DMS153 (cell line): ENCODE measurements around the gene GAB3.
"Not testable (repeated sequence)": the region's sequence is repeated elsewhere in the genome, so short reads cannot be mapped to it uniquely, and the experiment has no call there.

Source experiments
- DNase-seq: peaks from one replicate; lab custom pipeline; 2025; lab: John Stamatoyannopoulos, UW

Gene GAB3

GRCh38 chrX:154655786-154656185 lies 95.1 kb downstream of the GAB3 start:
- DNase-seq, result no peak

- no peak for DNase-seq
Observed at GRCh38 chrX:154655346-154655745, 95.5 kb downstream of the GAB3 start.

- DNase-seq, result no peak
Observed at GRCh38 chrX:154654925-154655324, 96.0 kb downstream of the GAB3 start.

GRCh38 chrX:154654372-154654771 lies 96.5 kb downstream of the GAB3 start:
- DNase-seq, result no peak

DNA sequence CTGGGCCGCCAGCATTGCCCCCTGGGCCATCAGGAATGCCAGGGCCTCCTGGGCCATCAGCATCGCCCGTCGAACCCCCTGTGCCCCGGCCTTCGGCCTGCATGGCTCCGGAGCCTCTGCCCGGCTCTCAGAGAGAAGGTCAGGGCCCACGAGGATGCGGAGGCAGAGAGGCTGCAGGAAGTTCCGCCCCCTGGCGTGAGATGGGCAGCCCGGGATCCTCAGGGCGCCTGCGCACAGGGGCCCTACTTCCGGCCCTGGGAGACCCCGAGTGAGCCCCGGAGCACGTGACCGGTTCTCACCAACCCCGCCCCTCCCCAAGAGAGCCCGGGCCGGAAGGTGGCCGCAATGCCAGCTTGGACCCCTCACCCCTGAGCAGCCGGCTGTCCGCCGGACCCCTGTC lies 97.5 kb downstream of the GAB3 start, which contains the start of gene CTAG2:
TSS of gene CTAG2 (minus strand) at position 167 of the 400 bp plus-strand sequence. CDS start at position 103, 64 bp downstream.
- not testable (repeated sequence) for DNase-seq

DNA sequence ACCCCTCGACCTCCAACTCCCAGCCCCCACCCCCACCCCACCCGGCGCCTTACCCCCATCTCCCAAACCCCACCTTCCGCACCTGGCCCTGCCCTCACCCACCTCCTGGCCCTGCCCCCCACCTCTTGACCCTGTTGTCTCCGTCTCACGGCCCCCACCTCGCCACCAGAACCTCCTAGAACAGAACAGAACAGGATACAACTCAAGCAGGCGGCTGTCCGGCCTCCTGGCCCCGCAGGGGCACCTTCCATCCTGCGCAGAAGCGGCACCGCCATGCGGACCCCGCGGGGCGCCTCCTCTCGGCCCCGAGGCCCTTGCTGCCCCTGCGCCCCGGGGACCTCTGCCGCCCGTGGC lies 97.9 kb downstream of the GAB3 start:
- no peak for DNase-seq

- DNase-seq, result no peak
Observed at GRCh38 chrX:154652311-154653047, 98.4 kb downstream of the GAB3 start.

DNA sequence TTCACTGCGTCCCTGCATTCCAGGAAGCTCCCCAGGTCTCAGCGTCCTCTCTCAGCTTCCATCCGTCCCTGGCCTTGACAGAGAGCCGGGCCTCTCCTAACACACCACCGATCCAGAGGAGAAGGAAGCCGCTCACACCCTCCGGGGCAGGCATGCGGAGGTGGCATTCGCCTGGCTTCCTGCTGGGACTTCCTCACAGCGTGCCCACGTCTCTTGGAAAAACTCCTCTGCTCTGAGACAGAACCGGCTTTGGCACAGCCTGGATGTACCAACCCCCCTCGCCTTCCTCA lies 100.7 kb downstream of the GAB3 start:
- DNase-seq, result no peak

GRCh38 chrX:154649503-154650220 lies 101.2 kb downstream of the GAB3 start:
- no peak for DNase-seq

DNA sequence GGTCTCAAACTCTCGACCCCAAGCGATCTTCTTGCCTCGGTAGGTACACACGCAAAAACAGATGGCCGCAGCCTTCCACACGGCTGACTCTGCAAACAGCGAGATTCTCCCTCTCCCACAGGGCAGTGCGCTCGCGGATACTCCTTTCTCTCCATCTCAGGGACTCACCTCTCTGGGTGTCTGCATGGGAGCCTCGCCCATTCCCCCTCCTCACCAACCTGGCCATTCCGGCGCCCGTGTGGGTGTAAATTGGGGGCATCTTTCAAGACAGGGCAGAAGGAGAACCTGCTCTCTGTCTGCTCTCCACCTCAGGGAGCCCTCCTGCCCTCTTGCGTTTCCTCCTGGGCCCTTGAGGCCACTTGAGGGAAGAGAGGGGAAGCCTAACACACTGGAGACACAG lies 101.9 kb downstream of the GAB3 start:
- DNase-seq, result no peak

DNA sequence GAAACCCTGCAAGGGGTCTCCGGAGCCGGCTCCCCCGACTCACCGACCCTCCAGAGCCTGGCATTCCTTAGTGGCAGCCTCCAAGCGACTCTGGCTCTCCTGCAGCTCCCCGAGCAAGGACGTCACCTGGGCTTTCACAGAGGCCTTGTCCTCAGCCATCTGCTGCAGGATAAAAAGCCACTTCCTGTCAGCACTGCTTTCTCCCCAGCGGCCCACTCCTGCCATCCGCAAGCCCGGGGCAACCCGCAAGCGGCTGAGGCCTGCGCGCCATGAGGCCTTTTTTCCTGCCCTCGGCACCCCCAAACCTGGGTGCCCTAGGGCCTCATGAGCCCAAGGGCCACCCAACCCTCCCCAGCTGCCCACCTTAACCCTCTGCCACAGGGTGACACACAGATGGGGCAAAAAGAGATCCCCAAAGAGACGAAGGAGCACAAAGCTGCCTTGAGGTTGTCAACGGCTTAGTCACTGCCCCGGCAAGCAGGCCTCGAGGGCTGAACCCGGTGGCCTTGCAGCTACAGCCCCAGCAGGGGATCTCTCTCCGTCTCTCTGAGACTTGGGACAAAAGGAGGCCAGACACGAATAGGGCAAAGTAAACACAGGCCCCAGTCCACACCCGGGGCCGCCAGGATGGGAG lies 105.0 kb downstream of the GAB3 start:
- DNase-seq, result not testable (repeated sequence)

GRCh38 chrX:154643708-154644107 lies 107.2 kb downstream of the GAB3 start:
- DNase-seq, result not testable (repeated sequence)

- not testable (repeated sequence) for DNase-seq
Observed at GRCh38 chrX:154641740-154642139, 109.1 kb downstream of the GAB3 start.

DNA sequence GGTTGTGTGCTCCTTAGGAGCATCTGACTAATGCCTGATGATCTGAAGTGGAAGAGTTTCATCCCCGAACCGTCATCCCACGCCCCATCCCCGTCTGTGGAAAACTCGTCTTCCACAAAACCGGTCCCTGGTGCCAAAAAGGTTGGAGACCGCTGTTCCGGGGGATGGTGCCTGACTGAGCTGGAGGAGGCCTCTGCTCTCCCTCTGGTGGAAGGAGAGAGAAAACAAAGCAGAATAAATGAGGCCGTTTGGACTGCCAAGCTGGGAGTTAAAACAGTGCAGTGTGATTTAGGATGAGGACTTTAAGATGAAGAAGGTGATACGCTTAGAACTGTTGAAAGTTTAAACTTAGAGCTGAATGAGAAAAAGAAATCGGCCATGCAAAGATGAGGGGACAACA lies 117.2 kb downstream of the GAB3 start:
- not testable (repeated sequence) for DNase-seq

DNA sequence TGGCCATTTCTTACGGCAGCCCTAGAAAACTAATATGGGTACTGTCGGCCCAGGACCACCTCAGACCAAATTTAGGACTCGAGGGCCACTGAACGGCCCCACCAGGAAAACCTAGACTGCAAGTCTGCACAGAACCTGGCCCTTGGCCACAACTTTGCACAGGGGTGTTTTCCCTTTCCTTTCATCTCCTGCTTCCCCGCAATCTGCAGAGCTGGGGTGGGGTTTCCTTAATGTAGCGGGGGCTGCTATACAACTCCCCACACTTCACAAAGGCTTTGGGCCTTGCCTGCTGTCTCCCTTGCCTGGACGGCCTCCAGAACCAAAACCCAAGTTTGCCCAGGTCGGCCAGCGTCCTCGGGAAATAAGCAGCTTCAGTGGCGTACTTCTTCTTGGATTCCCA lies 119.9 kb downstream of the GAB3 start:
- DNase-seq, result not testable (repeated sequence)

DNA sequence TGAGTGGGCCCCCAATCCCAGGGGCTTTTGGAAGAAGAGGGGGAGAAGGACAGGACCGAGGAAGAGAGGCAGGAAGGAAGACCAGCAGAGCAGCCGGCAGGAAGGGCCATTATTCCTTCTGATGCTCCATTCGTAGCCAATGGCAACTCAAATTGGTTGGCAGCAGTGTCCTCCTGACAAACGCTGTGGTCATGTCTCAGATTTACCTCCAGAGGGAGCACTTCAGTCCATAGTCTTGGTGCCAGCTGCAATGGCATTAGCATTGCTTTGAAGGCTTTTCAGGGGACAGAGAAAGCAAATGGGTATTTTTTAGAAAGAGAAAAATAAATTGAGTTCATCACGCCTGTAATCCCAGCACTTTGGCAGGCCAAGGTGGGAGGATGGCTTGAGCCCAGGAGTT lies 121.9 kb downstream of the GAB3 start:
- DNase-seq, result not testable (repeated sequence)
